H9 (cell line): ENCODE measurements around the gene CNGB1. TPM values are rescaled to one million over a fixed set of nuclear protein-coding genes. Genes with fewer than 3 reads are reported as not detected.

Source experiments
- DNase-seq: peaks from one replicate; pipeline ENCODE4 v3.0.0-alpha.2; 2017
- H2AFZ ChIP-seq: one replicate; pipeline ENCODE4 v1.6.1; 2013; ENCODE audit warnings: mild to moderate bottlenecking, low read length, control low read depth, moderate library complexity
- H2AK5ac ChIP-seq: 2 replicates; pipeline ENCODE4 v1.6.1; 2013; ENCODE audit warnings: low read length, control low read depth, mixed read lengths; ENCODE audit not compliant: insufficient read length
- H2BK120ac ChIP-seq: one replicate; pipeline ENCODE4 v1.6.1; 2013; ENCODE audit warnings: low read depth, mild to moderate bottlenecking, low read length, control low read depth, inconsistent platforms; ENCODE audit not compliant: poor library complexity, severe bottlenecking
- H2BK12ac ChIP-seq: 2 replicates; pipeline ENCODE4 v1.6.1; 2013; ENCODE audit warnings: low read length, control low read depth, mixed read lengths, low read depth; ENCODE audit not compliant: insufficient read length
- H2BK15ac ChIP-seq: 2 replicates; pipeline ENCODE4 v1.6.1; 2013; ENCODE audit warnings: low read depth, low read length, control low read depth
- H2BK20ac ChIP-seq: one replicate; pipeline ENCODE4 v1.6.1; 2013; ENCODE audit warnings: low read depth, mild to moderate bottlenecking, low read length, control low read depth, inconsistent platforms; ENCODE audit not compliant: poor library complexity, severe bottlenecking
- H2BK5ac ChIP-seq: 2 replicates; pipeline ENCODE4 v1.6.1; 2013; ENCODE audit warnings: low read length, control low read depth, mixed read lengths; ENCODE audit not compliant: insufficient read length
- H3K14ac ChIP-seq: 2 replicates; pipeline ENCODE4 v1.6.1; 2013; ENCODE audit warnings: low read length, control low read depth; ENCODE audit not compliant: insufficient read depth
- H3K18ac ChIP-seq: 2 replicates; pipeline ENCODE4 v1.6.1; 2013; ENCODE audit warnings: low read depth, mild to moderate bottlenecking, mixed read lengths, low read length, control low read depth; ENCODE audit not compliant: insufficient read length
- H3K23ac ChIP-seq: 2 replicates; pipeline ENCODE4 v1.6.1; 2013; ENCODE audit warnings: low read length, control low read depth, mixed read lengths, low read depth; ENCODE audit not compliant: insufficient read length
- H3K23me2 ChIP-seq: 2 replicates; pipeline ENCODE4 v1.6.1; 2013; ENCODE audit warnings: low read depth, mild to moderate bottlenecking, mixed read lengths, low read length, control low read depth; ENCODE audit not compliant: insufficient read length, poor library complexity, severe bottlenecking
- H3K27ac ChIP-seq: 2 replicates; pipeline ENCODE4 v1.5.1; 2013; ENCODE audit warnings: low read length, control low read depth, mixed read lengths, low read depth; ENCODE audit not compliant: insufficient read length
- H3K27me3 ChIP-seq: 2 replicates; pipeline ENCODE4 v1.6.1; 2013; ENCODE audit warnings: low read length, control low read depth, inconsistent platforms; ENCODE audit not compliant: insufficient read depth
- H3K4ac ChIP-seq: 2 replicates; pipeline ENCODE4 v1.6.1; 2013; ENCODE audit warnings: low read depth, mild to moderate bottlenecking, control low read depth, inconsistent platforms, low read length, moderate library complexity
- H3K4me1 ChIP-seq: 2 replicates; pipeline ENCODE4 v1.6.1; 2013; ENCODE audit warnings: low read length, control low read depth, inconsistent platforms; ENCODE audit not compliant: insufficient read depth
- H3K4me2 ChIP-seq: 2 replicates; pipeline ENCODE4 v1.6.1; 2013; ENCODE audit warnings: low read length, control low read depth, mixed read lengths; ENCODE audit not compliant: insufficient read length, insufficient read depth
- H3K56ac ChIP-seq: 2 replicates; pipeline ENCODE4 v1.6.1; 2013; ENCODE audit warnings: low read depth, mild to moderate bottlenecking, mixed read lengths, low read length, control low read depth; ENCODE audit not compliant: insufficient read length
- H3K79me1 ChIP-seq: 2 replicates; pipeline ENCODE4 v1.6.1; 2013; ENCODE audit warnings: low read depth, mild to moderate bottlenecking, moderate library complexity, low read length, control low read depth, inconsistent platforms; ENCODE audit not compliant: insufficient read depth, poor library complexity, severe bottlenecking
- H3K79me2 ChIP-seq: 2 replicates; pipeline ENCODE4 v1.6.1; 2013; ENCODE audit warnings: low read length, control low read depth, inconsistent platforms; ENCODE audit not compliant: insufficient read depth
- H3K9ac ChIP-seq: 2 replicates; pipeline ENCODE4 v1.6.1; 2013; ENCODE audit warnings: low read length, control low read depth, mixed read lengths; ENCODE audit not compliant: insufficient read length; ENCODE audit errors: extremely low read depth
- H3K9me3 ChIP-seq: one replicate; pipeline ENCODE4 v1.6.1; 2013; ENCODE audit warnings: low read depth, low read length, inconsistent platforms; ENCODE audit not compliant: control insufficient read depth
- H3T11ph ChIP-seq: one replicate; pipeline ENCODE4 v1.6.1; 2013; ENCODE audit warnings: mild to moderate bottlenecking, low read length, control low read depth, inconsistent platforms
- H4K20me1 ChIP-seq: one replicate; pipeline ENCODE4 v1.6.1; 2013; ENCODE audit not compliant: control insufficient read depth, insufficient read length, insufficient read depth
- H4K5ac ChIP-seq: 2 replicates; pipeline ENCODE4 v1.6.1; 2013; ENCODE audit warnings: low read depth, mild to moderate bottlenecking, mixed read lengths, low read length, control low read depth; ENCODE audit not compliant: insufficient read length
- H4K8ac ChIP-seq: replicated peaks from 2 replicates; pipeline ENCODE4 v1.6.1; 2013; ENCODE audit warnings: low read length, control low read depth, mixed read lengths, low read depth; ENCODE audit not compliant: insufficient read length
- H4K91ac ChIP-seq: 2 replicates; pipeline ENCODE4 v1.6.1; 2013; ENCODE audit warnings: low read depth, mild to moderate bottlenecking, moderate library complexity, mixed read lengths, low read length, control low read depth; ENCODE audit not compliant: insufficient read length
- H3K27ac Mint-ChIP-seq, 3 experiments: 2 replicates in 2 of 3; 3 replicates in 1 of 3; pipeline ENCODE4 v1.8.0; 2020 to 2021; ENCODE audit warnings: mixed read lengths in 3 of 3, mild to moderate bottlenecking in 1 of 3, moderate library complexity in 1 of 3
- H3K27me3 Mint-ChIP-seq: 2 replicates; pipeline ENCODE4 v1.8.0; 2021; ENCODE audit warnings: low read depth, mild to moderate bottlenecking, moderate library complexity, mixed read lengths
- H3K36me3 Mint-ChIP-seq, 3 experiments: 2 replicates in 2 of 3; 3 replicates in 1 of 3; pipeline ENCODE4 v1.8.0; 2020 to 2021; ENCODE audit warnings: low read depth in 3 of 3, mixed read lengths in 3 of 3; ENCODE audit not compliant: insufficient read depth in 1 of 3
- H3K4me1 Mint-ChIP-seq, 2 experiments: 2 replicates each; pipeline ENCODE4 v1.8.0; 2020; ENCODE audit warnings: mixed read lengths in 2 of 2
- H3K4me3 Mint-ChIP-seq, 2 experiments: 2 replicates in 1 of 2; 3 replicates in 1 of 2; pipeline ENCODE4 v1.8.0; 2020 to 2021; ENCODE audit warnings: mild to moderate bottlenecking in 2 of 2, mixed read lengths in 2 of 2, moderate library complexity in 1 of 2
- H3K9me3 Mint-ChIP-seq, 2 experiments: 2 replicates in 1 of 2; 3 replicates in 1 of 2; pipeline ENCODE4 v1.8.0; 2020; ENCODE audit warnings: mild to moderate bottlenecking in 2 of 2, mixed read lengths in 2 of 2, moderate library complexity in 1 of 2
- WGBS: extraction: QIAGEN DNeasy Blood & Tissue Kit; methylation state at CpG from one replicate; pipeline ENCODE4 v1.1.7; 2013; ENCODE audit warnings: missing lambda C conversion rate, low lambda C conversion rate, mixed read lengths; ENCODE audit not compliant: insufficient read length; ENCODE audit errors: extremely low coverage; 5-methylcytosine and 5-hydroxymethylcytosine counted together
- total RNA-seq: library from RNA; stranded (reverse); gene quantifications from 2 replicates; pipeline ENCODE4 v1.2.1, GENCODE V29; 2021
- TF ChIP-seq, protein P1 (sequence below): fragments of 200-600 bp; sonication (generic); conservative IDR thresholded peaks from 3 replicates; pipeline ENCODE4 v1.8.0; 2021; ENCODE audit warnings: antibody characterized with exemption, mild to moderate bottlenecking

The CNGB1 gene
- total RNA-seq, 1 experiment from 2014 or later = not detected

- no peaks in the 10 kb centered on the region for H3K27me3 ChIP-seq
- no peak overlapping the region for H2BK120ac ChIP-seq
- H3K79me2 ChIP-seq = no peaks in the 10 kb centered on the region
- no peaks in the 10 kb centered on the region for H3K79me1 ChIP-seq
- H3K23me2 ChIP-seq = no peaks in the 10 kb centered on the region
- H2BK20ac ChIP-seq = no peak overlapping the region
- H3K14ac ChIP-seq = no peak overlapping the region
- no peak for DNase-seq
- H4K20me1 ChIP-seq = no peaks in the 10 kb centered on the region
- no peak overlapping the region for H3K27ac ChIP-seq
- H2BK12ac ChIP-seq = no peak overlapping the region
- no peaks in the 10 kb centered on the region for H3K4me1 ChIP-seq
- H3K18ac ChIP-seq = no peak overlapping the region
- no peak overlapping the region for H4K91ac ChIP-seq
- no peak overlapping the region for H3T11ph ChIP-seq
- no peak overlapping the region for H2AFZ ChIP-seq
- no peak overlapping the region for H4K8ac ChIP-seq
- no peaks in the 10 kb centered on the region for H3K9me3 Mint-ChIP-seq
- H3K56ac ChIP-seq = no peak overlapping the region
- H3K27ac Mint-ChIP-seq = no peak overlapping the region
- peaks cover 13% of the 10 kb centered on the region for H3K27me3 Mint-ChIP-seq
- H3K9me3 ChIP-seq = no peaks in the 10 kb centered on the region
- H4K5ac ChIP-seq = no peak overlapping the region
- no peak overlapping the region for H3K4me2 ChIP-seq
- H3K4me1 Mint-ChIP-seq = peaks cover 13 to 14% of the 10 kb centered on the region in 2 experiments
- H2BK15ac ChIP-seq = no peak overlapping the region
- WGBS = no CpG with 5 or more reads among the region's 1 CpG
- TF ChIP-seq, protein P1, sequence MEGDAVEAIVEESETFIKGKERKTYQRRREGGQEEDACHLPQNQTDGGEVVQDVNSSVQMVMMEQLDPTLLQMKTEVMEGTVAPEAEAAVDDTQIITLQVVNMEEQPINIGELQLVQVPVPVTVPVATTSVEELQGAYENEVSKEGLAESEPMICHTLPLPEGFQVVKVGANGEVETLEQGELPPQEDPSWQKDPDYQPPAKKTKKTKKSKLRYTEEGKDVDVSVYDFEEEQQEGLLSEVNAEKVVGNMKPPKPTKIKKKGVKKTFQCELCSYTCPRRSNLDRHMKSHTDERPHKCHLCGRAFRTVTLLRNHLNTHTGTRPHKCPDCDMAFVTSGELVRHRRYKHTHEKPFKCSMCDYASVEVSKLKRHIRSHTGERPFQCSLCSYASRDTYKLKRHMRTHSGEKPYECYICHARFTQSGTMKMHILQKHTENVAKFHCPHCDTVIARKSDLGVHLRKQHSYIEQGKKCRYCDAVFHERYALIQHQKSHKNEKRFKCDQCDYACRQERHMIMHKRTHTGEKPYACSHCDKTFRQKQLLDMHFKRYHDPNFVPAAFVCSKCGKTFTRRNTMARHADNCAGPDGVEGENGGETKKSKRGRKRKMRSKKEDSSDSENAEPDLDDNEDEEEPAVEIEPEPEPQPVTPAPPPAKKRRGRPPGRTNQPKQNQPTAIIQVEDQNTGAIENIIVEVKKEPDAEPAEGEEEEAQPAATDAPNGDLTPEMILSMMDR = no peak
- no peak overlapping the region for H3K23ac ChIP-seq
- H3K4ac ChIP-seq = no peak overlapping the region
- no peak overlapping the region for H3K9ac ChIP-seq
- no peaks in the 10 kb centered on the region for H3K36me3 Mint-ChIP-seq
- H2BK5ac ChIP-seq = no peak overlapping the region
- no peak overlapping the region for H2AK5ac ChIP-seq
- H3K4me3 Mint-ChIP-seq = no peak overlapping the region
These were observed 99.5 kb downstream of the CNGB1 start for GRCh38 chr16:57871456-57871855.
